Mucosa of rectum (tissue), 2 donors: ENCODE data around the gene BRS3.
"Not testable (repeated sequence)": the region's sequence is repeated elsewhere in the genome, so short reads cannot be mapped to it uniquely, and the experiment has no call there.

Experiments
- H3K27ac ChIP-seq, 2 donors: one replicate each; pipeline ENCODE4 v1.7.0; 2013; ENCODE audit warnings: inconsistent platforms in 2 of 2, low read depth in 2 of 2, low read length in 2 of 2
- H3K27me3 ChIP-seq, 2 donors: one replicate each; pipeline ENCODE4 v1.7.0; 2013; ENCODE audit warnings: low read length in 2 of 2; ENCODE audit not compliant: control insufficient read depth in 2 of 2, insufficient read depth in 2 of 2
- H3K36me3 ChIP-seq, 2 donors: one replicate each; pipeline ENCODE4 v1.7.0; 2013; ENCODE audit warnings: low read length in 2 of 2; ENCODE audit not compliant: control insufficient read depth in 2 of 2, insufficient read depth in 2 of 2
- H3K4me1 ChIP-seq, 2 donors: one replicate each; pipeline ENCODE4 v1.7.0; 2013; ENCODE audit warnings: low read length in 2 of 2, mild to moderate bottlenecking in 1 of 2; ENCODE audit not compliant: control insufficient read depth in 2 of 2, insufficient read depth in 2 of 2
- H3K4me3 ChIP-seq, 2 donors: one replicate each; pipeline ENCODE4 v1.7.0; 2013; ENCODE audit warnings: low read length in 2 of 2
- H3K9ac ChIP-seq, 2 donors: one replicate each; pipeline ENCODE4 v1.7.0; 2013; ENCODE audit warnings: low read length in 2 of 2, low read depth in 1 of 2, mild to moderate bottlenecking in 1 of 2
- H3K9me3 ChIP-seq, 2 donors: one replicate each; pipeline ENCODE4 v1.7.0; 2013; ENCODE audit warnings: low read length in 2 of 2; ENCODE audit not compliant: control insufficient read depth in 2 of 2
- donor health status: healthy.
- donor health status: Normal muscosa, but diverticular disease.

BRS3 gene

GRCh38 chrX:136487647-136488046, at the start of gene BRS3:
TSS of gene BRS3 (plus strand) at chrX:136487947. CDS start at chrX:136488115, 168 bp downstream.
- Histone ChIP-seq H3K4me1 (no peaks in the 10 kb centered on the region), H3K27me3 (peaks cover 9 to 29% of the 10 kb centered on the region in 2 donors)

GRCh38 chrX:136438192-136438591, 49.6 kb upstream of the BRS3 start:
- no peak overlapping the region for H3K9ac ChIP-seq
- H3K36me3 ChIP-seq, result no peaks in the 10 kb centered on the region
- H3K4me1 ChIP-seq, result no peaks in the 10 kb centered on the region
- H3K4me3 ChIP-seq, result no peak overlapping the region
- H3K9me3 ChIP-seq, result no peaks in the 10 kb centered on the region
- H3K27ac ChIP-seq, result no peak overlapping the region
- H3K27me3 ChIP-seq, result peaks cover 0 to 3% of the 10 kb centered on the region in 2 donors

More at GRCh38 chrX:136487647-136488046, at the start of gene BRS3:
- Histone ChIP-seq H3K27ac (no peak within 1 kb of the TSS), H3K4me3 (no peak within 1 kb of the TSS), H3K9me3 (no peaks in the 10 kb centered on the region), H3K9ac (no peak within 1 kb of the TSS), H3K36me3 (no peaks in the 10 kb centered on the region)

GRCh38 chrX:136445674-136446073, 42.1 kb upstream of the BRS3 start:
- not testable (repeated sequence) for H3K27me3 ChIP-seq, H3K36me3 ChIP-seq, H3K27ac ChIP-seq, H3K4me1 ChIP-seq, H3K4me3 ChIP-seq, H3K9me3 ChIP-seq, H3K9ac ChIP-seq

DNA sequence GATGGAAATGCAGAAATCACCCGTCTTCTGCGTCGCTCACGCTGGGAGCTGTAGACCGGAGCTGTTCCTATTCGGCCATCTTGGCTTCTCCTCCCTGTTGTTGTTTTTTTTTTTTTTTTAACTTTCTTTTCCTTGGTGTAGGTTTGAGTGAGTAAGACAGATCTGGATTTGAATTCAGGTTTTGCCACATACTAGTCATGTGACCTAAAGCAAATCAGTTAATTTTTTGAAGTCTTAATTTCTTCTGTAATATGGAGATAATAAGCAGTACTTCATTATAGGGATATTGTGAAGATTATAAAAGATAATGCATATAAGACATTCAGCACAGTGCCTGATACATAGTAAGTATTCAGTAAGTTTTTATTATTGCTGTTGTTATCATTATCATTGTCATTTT, 41.5 kb upstream of the BRS3 start:
- no peaks in the 10 kb centered on the region for H3K4me1 ChIP-seq
- no peak overlapping the region for H3K4me3 ChIP-seq
- H3K27ac ChIP-seq, result no peak overlapping the region
- no peaks in the 10 kb centered on the region for H3K27me3 ChIP-seq
- H3K9ac ChIP-seq, result no peak overlapping the region
- H3K9me3 ChIP-seq, result no peaks in the 10 kb centered on the region
- no peaks in the 10 kb centered on the region for H3K36me3 ChIP-seq

- Histone ChIP-seq H3K9me3 (no peaks in the 10 kb centered on the region), H3K27me3 (no peaks in the 10 kb centered on the region), H3K36me3 (no peaks in the 10 kb centered on the region), H3K4me3 (no peak overlapping the region), H3K9ac (no peak overlapping the region), H3K4me1 (no peaks in the 10 kb centered on the region), H3K27ac (no peak overlapping the region)
These were observed 40.4 kb upstream of the BRS3 start for GRCh38 chrX:136447308-136447707.

- Histone ChIP-seq H3K4me3 (no peak overlapping the region), H3K27ac (no peak overlapping the region), H3K27me3 (no peaks in the 10 kb centered on the region), H3K36me3 (no peaks in the 10 kb centered on the region), H3K9ac (no peak overlapping the region), H3K4me1 (no peaks in the 10 kb centered on the region), H3K9me3 (no peaks in the 10 kb centered on the region)
These were observed 39.8 kb upstream of the BRS3 start for GRCh38 chrX:136447968-136448367.

DNA sequence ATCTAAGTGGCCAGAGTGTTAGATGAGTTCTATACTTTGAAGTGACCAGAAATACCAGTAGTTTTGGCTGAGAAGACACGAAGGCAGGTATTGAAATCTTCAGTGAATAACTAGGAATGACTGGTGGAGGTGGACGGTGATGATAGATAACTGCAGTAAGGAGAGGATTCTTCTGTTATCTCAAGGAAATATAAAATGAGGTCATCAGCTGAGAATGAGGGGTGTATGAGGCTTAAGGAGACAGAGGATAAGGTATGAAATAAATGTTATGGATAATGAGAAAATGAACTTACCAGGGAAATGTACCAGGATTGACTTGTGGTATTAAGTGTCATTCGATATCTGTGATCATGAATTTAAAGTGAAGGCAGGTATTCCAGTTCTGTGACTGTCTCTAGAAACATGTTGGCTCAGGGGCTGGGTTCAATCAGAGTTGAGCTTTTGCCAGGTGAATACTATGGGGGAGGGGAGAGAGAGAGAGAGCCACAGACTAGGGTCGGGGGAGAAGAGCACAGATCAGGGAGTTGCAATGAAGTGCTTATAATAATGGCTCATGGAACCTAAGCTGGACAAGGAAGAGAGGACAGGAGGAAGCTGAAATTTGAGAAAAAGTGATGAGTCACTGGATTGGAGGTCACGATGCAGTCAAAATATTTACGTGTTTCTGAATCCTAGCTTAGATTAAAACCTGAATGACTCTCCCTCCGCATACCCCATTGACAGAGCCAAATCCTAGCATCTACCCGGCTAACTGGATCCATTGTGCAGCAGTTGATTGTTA, 37.5 kb upstream of the BRS3 start:
- no peak overlapping the region for H3K27ac ChIP-seq
- no peaks in the 10 kb centered on the region for H3K9me3 ChIP-seq
- no peaks in the 10 kb centered on the region for H3K36me3 ChIP-seq
- H3K9ac ChIP-seq, result no peak overlapping the region
- H3K27me3 ChIP-seq, result no peaks in the 10 kb centered on the region
- H3K4me3 ChIP-seq, result no peak overlapping the region
- no peaks in the 10 kb centered on the region for H3K4me1 ChIP-seq

DNA sequence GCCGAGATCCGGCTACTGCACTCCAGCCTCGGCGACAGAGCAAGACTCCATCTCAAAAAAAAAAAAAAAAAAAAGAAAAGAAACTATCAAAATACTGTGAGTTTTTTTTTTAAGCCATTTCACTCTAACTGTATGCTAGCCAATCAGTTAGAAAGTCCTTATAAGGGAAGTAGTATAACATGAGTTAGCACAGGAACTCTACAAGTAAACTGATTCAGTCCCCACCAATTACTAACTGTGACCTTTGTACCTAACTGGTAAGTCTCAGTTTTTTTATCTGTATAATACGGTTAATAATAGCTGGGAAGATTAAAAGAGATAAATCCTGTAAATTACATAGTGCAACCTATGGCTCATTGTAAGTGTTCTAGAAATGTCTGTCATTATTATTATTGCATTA, 35.1 kb upstream of the BRS3 start:
- no peak overlapping the region for H3K27ac ChIP-seq

DNA sequence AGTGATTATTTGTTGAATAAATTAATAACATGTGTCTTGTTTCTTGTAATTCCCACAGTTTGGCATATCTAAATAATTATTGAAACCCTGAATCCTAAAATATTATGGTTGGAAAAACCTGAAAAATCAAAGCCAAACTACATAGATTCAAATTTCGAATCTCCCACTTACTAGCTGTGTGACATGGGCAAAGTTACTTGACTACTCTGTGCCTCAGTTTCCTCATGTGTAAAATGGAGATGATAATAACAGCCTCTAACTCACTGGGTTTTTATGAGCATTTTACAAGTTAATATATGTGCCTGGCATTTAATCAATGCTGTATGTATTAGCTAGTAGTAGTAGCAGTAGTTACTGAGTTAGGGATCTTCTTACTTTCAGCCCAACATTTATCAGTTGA, 34.6 kb upstream of the BRS3 start:
- H3K4me3 ChIP-seq, result no peak overlapping the region
- H3K27me3 ChIP-seq, result no peaks in the 10 kb centered on the region
- H3K4me1 ChIP-seq, result no peaks in the 10 kb centered on the region
- no peak overlapping the region for H3K9ac ChIP-seq
- no peaks in the 10 kb centered on the region for H3K9me3 ChIP-seq
- no peaks in the 10 kb centered on the region for H3K36me3 ChIP-seq
- H3K27ac ChIP-seq, result no peak overlapping the region

More for the DNA sequence above, 35.1 kb upstream of the BRS3 start:
- Histone ChIP-seq H3K27me3 (no peaks in the 10 kb centered on the region), H3K36me3 (no peaks in the 10 kb centered on the region), H3K4me3 (no peak overlapping the region), H3K9ac (no peak overlapping the region), H3K9me3 (no peaks in the 10 kb centered on the region), H3K4me1 (no peaks in the 10 kb centered on the region)

DNA sequence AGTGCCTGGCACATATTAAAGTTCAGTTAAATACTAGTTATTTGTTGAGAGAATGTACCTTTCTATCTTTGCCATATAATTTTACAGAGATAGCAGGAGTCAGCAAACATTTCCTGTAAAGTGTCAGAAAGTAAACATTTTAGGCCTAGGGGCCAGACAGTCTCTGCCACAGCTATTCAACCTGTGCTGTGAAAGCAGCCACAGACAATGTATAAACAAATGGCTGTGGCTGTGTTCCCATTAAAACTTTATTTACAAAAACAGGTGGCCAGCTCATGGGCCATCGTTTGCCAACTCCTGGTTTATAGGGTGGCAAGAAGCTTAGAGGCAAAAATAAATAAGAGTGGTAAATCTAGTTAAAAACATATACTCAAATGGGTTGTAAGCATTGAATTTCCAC, 34.0 kb upstream of the BRS3 start:
- H3K27ac ChIP-seq, result no peak overlapping the region
- H3K9me3 ChIP-seq, result no peaks in the 10 kb centered on the region
- no peak overlapping the region for H3K9ac ChIP-seq
- H3K4me1 ChIP-seq, result no peaks in the 10 kb centered on the region
- H3K27me3 ChIP-seq, result no peaks in the 10 kb centered on the region
- no peak overlapping the region for H3K4me3 ChIP-seq
- no peaks in the 10 kb centered on the region for H3K36me3 ChIP-seq
